ENCODE measurements around the gene PAPLN. TPM values are rescaled to one million over a fixed set of nuclear protein-coding genes. Genes with fewer than 3 reads are reported as not detected.
"Not testable (repeated sequence)": the region's sequence is repeated elsewhere in the genome, so short reads cannot be mapped to it uniquely, and the experiment has no call there.

Gene PAPLN
- total RNA-seq, 1 donor from 2014 or later, result 60.1 TPM

DNA sequence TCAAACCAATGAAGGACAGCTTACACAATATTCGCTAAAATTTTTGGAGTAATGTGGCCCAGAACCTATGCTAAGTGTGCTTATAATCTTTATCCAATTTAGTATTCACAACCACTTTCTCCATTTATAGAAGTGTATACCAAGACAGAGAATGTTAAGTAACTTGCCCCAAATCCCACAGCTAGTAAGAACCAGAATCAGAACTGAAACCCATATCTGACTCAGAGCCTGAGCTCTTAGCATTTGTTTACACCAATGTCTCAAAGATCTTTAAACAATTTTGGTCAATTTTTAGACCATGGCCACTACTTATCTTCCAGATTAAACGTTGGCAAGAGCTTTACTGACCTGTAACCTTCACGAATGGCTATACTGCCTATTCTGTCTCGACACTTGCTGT lies 53.0 kb downstream of the PAPLN start:
- no peak for DNase-seq

DNA sequence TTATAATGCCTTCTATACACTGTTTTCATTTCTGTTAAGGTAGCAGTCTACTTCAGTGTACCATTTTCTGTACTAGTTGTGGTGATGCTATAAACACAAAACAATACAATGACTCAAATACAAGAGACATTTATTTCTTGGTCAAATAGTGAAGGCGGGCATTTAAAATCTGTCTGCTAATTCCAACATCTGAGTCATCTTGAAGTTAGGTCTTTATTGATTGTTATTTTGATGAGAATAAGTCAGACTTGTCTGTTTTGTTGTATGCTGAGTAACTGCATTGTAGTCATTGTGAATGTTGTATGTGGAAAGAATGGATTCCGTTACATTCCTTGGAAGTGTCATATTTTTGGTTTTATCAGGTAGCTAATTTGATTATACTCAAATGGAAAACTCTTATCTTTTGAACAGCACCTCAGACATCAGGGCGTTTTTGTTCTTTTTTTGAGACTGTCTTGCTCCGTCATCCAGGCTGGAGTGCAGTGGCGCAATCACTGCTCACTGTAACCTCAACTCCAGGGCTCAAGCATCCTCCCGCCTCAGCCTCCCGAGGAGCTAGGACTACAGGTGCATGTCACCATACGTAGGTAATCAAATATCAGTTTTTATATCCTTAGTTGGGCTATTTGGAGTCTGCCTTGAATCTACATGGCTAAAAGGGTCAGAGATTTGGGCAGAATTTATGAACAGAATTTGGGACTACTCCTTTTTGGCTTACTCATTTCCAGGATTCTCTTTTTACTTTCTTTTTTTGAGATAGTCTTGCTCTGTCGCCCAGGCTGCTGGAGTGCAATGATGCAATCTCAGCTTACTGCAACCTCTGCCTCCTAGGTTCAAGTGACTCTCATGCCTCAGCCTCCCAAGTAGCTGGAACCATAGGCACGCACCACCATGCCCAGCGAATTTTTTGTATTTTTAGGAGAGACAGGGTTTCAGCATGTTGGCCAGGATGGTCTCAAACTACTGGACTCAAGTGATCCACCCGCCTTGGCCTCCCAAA lies 56.8 kb downstream of the PAPLN start:
- peak; percentile 49 for DNase-seq

DNA sequence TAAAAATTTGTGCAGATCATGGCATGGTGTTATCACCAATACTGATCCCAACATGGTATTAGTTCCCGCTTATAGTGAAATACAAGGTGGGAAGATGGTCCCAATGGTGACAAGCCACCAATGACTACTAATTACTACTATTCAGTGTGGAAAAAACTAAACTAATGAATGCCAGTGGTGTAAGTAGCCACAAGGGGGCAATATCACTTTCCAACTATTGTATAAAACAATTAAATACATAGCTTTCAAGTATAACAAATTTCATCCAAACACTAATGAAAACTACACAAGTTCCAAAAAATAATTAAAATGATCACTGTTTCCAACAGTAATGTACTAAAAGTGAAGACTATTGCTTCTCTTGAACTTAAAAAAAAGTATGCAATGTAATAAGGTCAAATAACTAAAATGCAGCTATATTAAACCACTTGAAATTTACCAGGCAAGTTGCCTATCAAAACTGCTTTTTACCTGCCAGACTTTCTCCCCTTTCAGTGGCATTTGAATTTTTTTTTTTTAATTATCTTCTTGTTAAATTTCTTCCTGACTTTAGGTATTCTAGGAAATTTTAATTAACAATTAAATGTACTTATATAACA lies 58.0 kb downstream of the PAPLN start:
- peak; percentile 69 for DNase-seq

DNA sequence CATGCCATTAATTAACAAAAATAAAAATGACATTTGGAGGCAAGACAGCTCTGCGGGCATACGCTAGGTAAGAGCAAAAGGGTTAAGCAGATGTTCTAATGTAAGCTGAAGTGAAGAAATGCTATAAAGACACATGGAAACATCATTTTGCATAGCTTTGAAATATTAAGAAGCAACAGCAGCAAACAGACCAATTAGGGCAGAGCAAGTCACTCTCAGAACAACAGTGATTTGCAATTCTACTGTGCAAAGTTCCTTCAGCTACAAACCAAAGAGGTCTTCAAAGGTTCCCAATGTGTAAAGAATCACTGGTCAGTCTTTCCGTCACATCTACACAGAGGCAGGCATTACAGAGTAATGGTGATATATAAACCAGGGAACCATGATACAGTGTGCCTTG lies 68.2 kb downstream of the PAPLN start:
- no peak for DNase-seq

DNA sequence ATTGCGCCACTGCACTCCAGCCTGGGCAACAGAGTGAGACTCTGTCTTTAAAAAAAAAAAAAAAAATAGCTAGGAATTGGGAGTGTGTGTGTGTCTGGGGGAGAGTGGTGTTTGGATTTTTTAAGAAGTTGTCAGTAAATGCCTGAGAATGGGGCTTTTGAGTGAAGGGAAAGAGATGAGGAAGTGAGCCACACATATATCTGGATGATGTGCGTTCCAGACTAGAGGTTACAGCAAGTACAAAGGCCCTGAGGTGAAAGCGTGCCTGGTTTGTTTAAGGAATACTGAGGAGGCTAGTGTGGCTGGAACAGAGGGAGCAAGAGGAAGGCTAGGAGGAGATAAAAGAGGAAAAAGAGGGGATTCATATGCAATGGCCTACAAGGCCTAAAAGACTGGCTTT lies 70.0 kb downstream of the PAPLN start:
- DNase-seq, result no peak

DNA sequence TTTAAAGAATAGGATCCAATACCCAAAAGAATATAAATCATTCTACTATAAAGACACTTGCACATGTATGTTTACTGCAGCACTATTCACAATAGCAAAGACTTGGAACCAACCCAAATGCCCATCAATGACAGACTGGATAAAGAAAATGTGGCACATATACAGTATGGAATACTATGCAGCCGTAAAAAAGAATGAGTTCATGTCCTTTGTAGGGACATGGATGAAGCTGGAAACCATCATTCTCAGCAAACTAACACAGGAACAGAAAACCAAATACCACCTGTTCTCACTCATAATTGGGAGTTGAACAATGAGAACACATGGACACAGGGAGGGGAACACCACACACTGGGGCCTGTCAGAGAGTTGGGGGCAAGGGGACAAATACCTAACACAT lies 71.9 kb downstream of the PAPLN start:
- DNase-seq, result not testable (repeated sequence)

DNA sequence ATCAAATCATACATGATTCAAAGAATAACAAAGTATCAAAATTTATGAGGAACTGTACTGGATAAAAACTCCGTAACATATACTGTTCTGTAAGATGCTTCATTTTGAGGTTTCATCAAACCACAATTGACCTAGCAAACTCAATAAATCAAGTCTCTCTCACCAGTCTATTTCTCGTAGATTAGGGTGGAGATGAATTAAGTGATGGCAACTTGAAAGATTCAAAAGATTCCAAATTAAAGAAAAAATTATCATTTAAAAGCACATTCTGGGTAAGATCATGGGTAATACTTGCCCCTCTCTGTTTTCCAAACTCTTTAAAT lies 74.4 kb downstream of the PAPLN start:
- no peak for DNase-seq

DNA sequence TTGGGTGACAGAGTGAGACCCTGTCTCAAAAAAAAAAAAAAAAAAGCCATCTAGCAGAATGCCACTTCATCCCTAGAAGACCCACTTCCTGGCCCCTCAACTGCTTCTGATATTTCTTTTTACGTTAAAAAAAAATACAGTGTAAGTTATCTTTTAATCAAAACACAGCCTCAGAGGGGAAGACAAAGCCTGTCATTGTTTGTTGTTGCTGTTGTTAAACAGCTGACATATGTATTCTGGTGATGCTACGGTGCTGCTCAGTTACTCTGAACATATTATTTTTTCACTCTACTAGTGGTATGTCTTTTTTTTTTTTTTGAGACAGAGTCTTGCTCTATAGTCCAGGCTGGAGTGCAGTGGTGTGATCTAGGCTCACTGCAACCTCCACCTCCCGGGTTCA lies 75.4 kb downstream of the PAPLN start:
- no peak for DNase-seq

DNA sequence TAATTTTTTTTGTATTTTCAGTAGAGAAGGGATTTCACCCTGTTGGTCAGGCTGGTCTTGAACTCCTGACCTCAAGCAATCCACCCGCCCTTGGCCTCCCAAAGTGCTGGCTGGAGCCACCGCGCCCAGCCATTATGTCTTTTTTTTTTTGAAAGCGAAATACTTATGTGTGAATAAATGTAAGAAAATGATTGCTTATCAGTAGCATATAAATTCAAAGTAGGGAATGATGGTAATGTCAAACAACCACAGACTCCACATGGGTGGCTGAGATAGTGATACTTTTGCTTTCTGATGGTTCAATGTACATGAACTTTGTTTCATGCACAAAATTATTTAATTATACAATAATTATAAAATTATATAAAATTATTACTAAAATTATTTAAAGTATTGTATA lies 75.8 kb downstream of the PAPLN start:
- no peak for DNase-seq

DNA sequence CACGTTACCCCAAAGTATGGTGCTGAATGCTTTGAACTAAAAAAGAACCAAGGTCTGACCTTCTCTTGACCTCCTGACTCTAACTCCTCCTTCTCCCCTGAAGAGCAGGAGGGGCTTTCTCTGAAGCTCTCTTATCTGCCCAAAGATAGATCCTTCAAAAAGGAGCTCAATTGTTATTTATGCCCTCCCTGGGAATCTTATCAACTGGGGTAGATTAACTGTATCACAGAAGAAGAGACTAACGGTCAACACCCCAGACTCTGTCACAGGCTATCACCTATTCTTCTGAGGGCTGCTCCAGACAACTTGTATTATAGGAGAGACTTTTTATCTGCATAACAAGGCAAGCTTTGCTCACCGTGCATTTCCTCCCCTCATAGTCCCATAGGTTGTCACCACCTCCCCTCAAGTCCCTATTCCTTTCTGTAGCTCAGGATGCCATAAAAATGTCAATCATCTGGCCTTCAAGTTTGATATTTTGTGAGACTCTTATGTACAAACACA lies 86.6 kb downstream of the PAPLN start:
- no peak for DNase-seq

Other genes starting within 250 kb of the PAPLN start
- 21.3 and 22.4 TPM in 2 replicates for gene ZFYVE1, start 210.4 kb upstream of the PAPLN start, total RNA-seq
- gene RBM25, start 179.0 kb upstream of the PAPLN start, total RNA-seq, result 35.5 and 38.1 TPM in 2 replicates
- 52.9 and 57.7 TPM in 2 replicates for gene PSEN1, start 101.0 kb upstream of the PAPLN start, total RNA-seq
- gene NUMB, start 221.0 kb downstream of the PAPLN start, total RNA-seq, result 46.3 and 81.6 TPM in 2 replicates